Hepatocyte (in vitro differentiated cells): ENCODE results near the gene FOXP4. TPM values are rescaled to one million over a fixed set of nuclear protein-coding genes. Genes with fewer than 3 reads are reported as not detected.

Experiments
- DNase-seq: peaks from one replicate; pipeline ENCODE4 v3.0.0-alpha.2; 2016; ENCODE audit warnings: low spot score
- H2AFZ ChIP-seq: fragments of 200-600 bp; sonication (generic); 2 replicates; pipeline ENCODE4 v1.6.0; 2016; ENCODE audit warnings: antibody characterized with exemption, mild to moderate bottlenecking
- H3K27ac ChIP-seq: fragments of 200-600 bp; sonication (generic); 2 replicates; pipeline ENCODE4 v1.5.1; 2016; ENCODE audit warnings: mild to moderate bottlenecking
- H3K27me3 ChIP-seq: fragments of 200-600 bp; sonication (generic); 2 replicates; pipeline ENCODE4 v1.6.1; 2016
- H3K36me3 ChIP-seq: fragments of 200-600 bp; sonication (generic); replicated peaks from 2 replicates; pipeline ENCODE4 v1.5.1; 2016; ENCODE audit warnings: low read depth; ENCODE audit not compliant: insufficient read depth
- H3K4me1 ChIP-seq: fragments of 200-600 bp; sonication (generic); 2 replicates; pipeline ENCODE4 v1.5.1; 2016; ENCODE audit warnings: mild to moderate bottlenecking, moderate library complexity; ENCODE audit not compliant: insufficient read depth
- H3K4me2 ChIP-seq: fragments of 200-600 bp; sonication (generic); 2 replicates; pipeline ENCODE4 v1.6.0; 2016
- H3K4me3 ChIP-seq: fragments of 200-600 bp; sonication (generic); 2 replicates; pipeline ENCODE4 v1.5.1; 2016; ENCODE audit warnings: mild to moderate bottlenecking
- H3K79me2 ChIP-seq: fragments of 200-600 bp; sonication (generic); 2 replicates; pipeline ENCODE4 v1.6.0; 2017; ENCODE audit warnings: mild to moderate bottlenecking
- H3K9me2 ChIP-seq: fragments of 200-600 bp; sonication (generic); replicated peaks from 2 replicates; pipeline ENCODE4 v1.6.0; 2017; ENCODE audit warnings: mild to moderate bottlenecking; ENCODE audit not compliant: insufficient read depth
- H3K9me3 ChIP-seq: fragments of 200-600 bp; sonication (generic); 2 replicates; pipeline ENCODE4 v1.5.1; 2016; ENCODE audit warnings: low read depth, mild to moderate bottlenecking
- H4K20me1 ChIP-seq: fragments of 200-600 bp; sonication (generic); 2 replicates; pipeline ENCODE4 v1.6.0; 2016; ENCODE audit warnings: mild to moderate bottlenecking; ENCODE audit not compliant: insufficient read depth, poor library complexity, severe bottlenecking
- EZH2 ChIP-seq: fragments of 200-600 bp; sonication (generic); IDR thresholded peaks from 2 replicates; pipeline ENCODE4 v1.6.1; 2016; ENCODE audit warnings: antibody characterized with exemption, mild to moderate bottlenecking, borderline replicate concordance
- EZH2phosphoT487 ChIP-seq: fragments of 200-600 bp; sonication (generic); IDR thresholded peaks from one replicate; pipeline ENCODE4 v1.6.1; 2018; ENCODE audit warnings: antibody characterized with exemption, mild to moderate bottlenecking, low read depth, moderate library complexity; ENCODE audit not compliant: unreplicated experiment, severe bottlenecking
- WGBS: methylation state at CpG from one replicate; pipeline ENCODE4 v1.1.6; 2016; ENCODE audit warnings: low lambda C conversion rate; ENCODE audit errors: missing lambda C conversion rate; 5-methylcytosine and 5-hydroxymethylcytosine counted together
- polyA plus RNA-seq: library from polyadenylated mRNA; unstranded; fragments of >200 nt; fragmentation: Nextera tagmentation; extraction: Ambion mirVana; gene quantifications from 2 replicates; pipeline ENCODE4 v1.2.1, GENCODE V29; 2016
- total RNA-seq: library from RNA; depleted of rRNA; stranded (reverse); fragments of >200 nt; gene quantifications from 2 replicates; pipeline ENCODE4 v1.2.3, GENCODE V29; 2014
- TF ChIP-seq, protein P1 (sequence below): fragments of 200-600 bp; sonication (generic); IDR thresholded peaks from 2 replicates; pipeline ENCODE4 v1.5.1; 2016; ENCODE audit warnings: antibody characterized with exemption, mild to moderate bottlenecking; ENCODE audit not compliant: poor library complexity

FOXP4 gene
- total and polyA plus RNA-seq, 2 experiments from 2014 or later: 24.3 to 87.8 TPM

DNA sequence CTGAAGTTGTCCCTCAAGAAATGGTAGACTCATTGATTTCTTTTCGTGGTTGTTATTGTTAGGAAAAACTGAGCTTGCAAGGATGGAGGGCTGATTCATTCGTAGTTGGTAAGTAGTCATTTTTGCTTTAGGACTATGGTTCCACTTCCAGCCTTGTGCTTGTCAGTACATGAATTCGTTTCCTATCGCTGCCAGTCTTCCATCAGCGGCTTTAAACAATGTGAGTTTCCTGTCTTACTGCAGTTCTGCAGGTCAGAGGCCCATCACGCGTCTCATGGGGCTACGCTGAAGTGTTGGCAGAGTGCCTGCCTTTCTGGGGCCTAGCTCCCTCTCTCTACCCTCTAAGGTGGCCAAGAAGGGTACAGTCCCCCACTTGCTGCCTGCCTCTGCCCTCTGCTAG is 80.7 kb downstream of the FOXP4 start:
- H3K9me3 ChIP-seq: no peaks in the 10 kb centered on the region
- H3K36me3 ChIP-seq: no peaks in the 10 kb centered on the region
- no peak for DNase-seq

DNA sequence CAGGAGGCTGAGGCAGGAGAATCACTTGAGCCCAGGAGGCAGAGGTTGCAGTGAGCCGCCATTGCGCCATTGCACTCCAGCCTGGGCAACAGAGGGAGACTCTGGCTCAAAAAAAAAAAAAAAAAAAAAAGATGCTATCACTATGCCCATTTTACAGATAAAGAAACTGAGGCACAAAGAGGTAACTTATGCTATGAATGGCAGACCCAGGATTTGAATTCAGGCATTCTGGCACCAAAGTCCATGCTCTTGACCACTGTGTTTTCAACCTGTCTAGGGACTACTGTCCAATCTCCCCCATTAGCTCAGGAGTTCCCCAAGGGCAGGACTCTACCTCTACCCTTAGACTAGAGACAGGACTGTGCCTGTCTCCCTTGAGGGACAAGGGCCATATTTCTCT is 82.9 kb downstream of the FOXP4 start:
- Histone ChIP-seq H2AFZ (no peak overlapping the region), H4K20me1 (no peaks in the 10 kb centered on the region), H3K4me3 (no peak overlapping the region), H3K27me3 (no peaks in the 10 kb centered on the region), H3K4me2 (no peak overlapping the region), H3K4me1 (peaks cover 18% of the 10 kb centered on the region), H3K9me2 (no peaks in the 10 kb centered on the region), H3K27ac (no peak overlapping the region), H3K9me3 (no peaks in the 10 kb centered on the region), H3K36me3 (no peaks in the 10 kb centered on the region), H3K79me2 (no peaks in the 10 kb centered on the region)
- WGBS: 100% methylated on average over 2 of the region's 2 CpGs
- TF ChIP-seq EZH2: no peak
- no peak for TF ChIP-seq EZH2phosphoT487
- TF ChIP-seq, protein P1, sequence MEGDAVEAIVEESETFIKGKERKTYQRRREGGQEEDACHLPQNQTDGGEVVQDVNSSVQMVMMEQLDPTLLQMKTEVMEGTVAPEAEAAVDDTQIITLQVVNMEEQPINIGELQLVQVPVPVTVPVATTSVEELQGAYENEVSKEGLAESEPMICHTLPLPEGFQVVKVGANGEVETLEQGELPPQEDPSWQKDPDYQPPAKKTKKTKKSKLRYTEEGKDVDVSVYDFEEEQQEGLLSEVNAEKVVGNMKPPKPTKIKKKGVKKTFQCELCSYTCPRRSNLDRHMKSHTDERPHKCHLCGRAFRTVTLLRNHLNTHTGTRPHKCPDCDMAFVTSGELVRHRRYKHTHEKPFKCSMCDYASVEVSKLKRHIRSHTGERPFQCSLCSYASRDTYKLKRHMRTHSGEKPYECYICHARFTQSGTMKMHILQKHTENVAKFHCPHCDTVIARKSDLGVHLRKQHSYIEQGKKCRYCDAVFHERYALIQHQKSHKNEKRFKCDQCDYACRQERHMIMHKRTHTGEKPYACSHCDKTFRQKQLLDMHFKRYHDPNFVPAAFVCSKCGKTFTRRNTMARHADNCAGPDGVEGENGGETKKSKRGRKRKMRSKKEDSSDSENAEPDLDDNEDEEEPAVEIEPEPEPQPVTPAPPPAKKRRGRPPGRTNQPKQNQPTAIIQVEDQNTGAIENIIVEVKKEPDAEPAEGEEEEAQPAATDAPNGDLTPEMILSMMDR: no peak
- no peak for DNase-seq

More for the DNA sequence above, 80.7 kb downstream of the FOXP4 start:
- H3K9me2 ChIP-seq: no peaks in the 10 kb centered on the region
- no peaks in the 10 kb centered on the region for H4K20me1 ChIP-seq
- WGBS: 63% methylated on average over 8 of the region's 8 CpGs
- H2AFZ ChIP-seq: no peak overlapping the region
- H3K27ac ChIP-seq: peak overlapping the region; percentile 6
- TF ChIP-seq EZH2phosphoT487 (no peak), EZH2 (no peak)
- TF ChIP-seq, protein P1: no peak
- peaks cover 28% of the 10 kb centered on the region for H3K4me1 ChIP-seq
- no peak overlapping the region for H3K4me3 ChIP-seq
- H3K27me3 ChIP-seq: no peaks in the 10 kb centered on the region
- H3K4me2 ChIP-seq: no peak overlapping the region
- H3K79me2 ChIP-seq: no peaks in the 10 kb centered on the region

DNA sequence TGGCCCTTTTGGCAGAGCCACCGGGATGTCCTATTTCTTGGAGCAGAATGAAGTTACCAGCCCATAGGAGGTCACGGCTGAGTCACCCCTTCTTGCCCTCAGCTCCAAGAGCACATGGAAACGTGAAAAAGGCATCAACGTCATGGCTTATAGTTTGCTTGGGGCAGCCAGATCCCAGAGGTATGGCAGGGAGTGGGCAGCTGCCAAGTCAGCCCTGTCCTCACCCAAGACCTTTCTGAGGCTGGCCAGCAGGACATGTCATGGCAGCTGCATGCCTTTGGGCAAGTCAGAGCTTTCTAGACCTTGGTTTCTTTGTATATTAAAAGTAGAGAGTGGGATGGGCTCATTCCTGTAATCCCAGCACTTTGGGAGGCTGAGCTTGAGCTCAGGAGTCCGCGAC is 83.9 kb downstream of the FOXP4 start:
- Histone ChIP-seq H4K20me1 (no peaks in the 10 kb centered on the region), H3K9me3 (no peaks in the 10 kb centered on the region), H3K79me2 (no peaks in the 10 kb centered on the region), H3K27me3 (no peaks in the 10 kb centered on the region), H3K36me3 (no peaks in the 10 kb centered on the region), H3K27ac (no peak overlapping the region), H2AFZ (no peak overlapping the region), H3K9me2 (no peaks in the 10 kb centered on the region), H3K4me2 (no peak overlapping the region), H3K4me1 (peaks cover 25% of the 10 kb centered on the region), H3K4me3 (no peak overlapping the region)
- 96% methylated on average over 6 of the region's 6 CpGs for WGBS
- DNase-seq: no peak
- TF ChIP-seq, protein P1: no peak
- TF ChIP-seq EZH2phosphoT487: no peak
- TF ChIP-seq EZH2: no peak

DNA sequence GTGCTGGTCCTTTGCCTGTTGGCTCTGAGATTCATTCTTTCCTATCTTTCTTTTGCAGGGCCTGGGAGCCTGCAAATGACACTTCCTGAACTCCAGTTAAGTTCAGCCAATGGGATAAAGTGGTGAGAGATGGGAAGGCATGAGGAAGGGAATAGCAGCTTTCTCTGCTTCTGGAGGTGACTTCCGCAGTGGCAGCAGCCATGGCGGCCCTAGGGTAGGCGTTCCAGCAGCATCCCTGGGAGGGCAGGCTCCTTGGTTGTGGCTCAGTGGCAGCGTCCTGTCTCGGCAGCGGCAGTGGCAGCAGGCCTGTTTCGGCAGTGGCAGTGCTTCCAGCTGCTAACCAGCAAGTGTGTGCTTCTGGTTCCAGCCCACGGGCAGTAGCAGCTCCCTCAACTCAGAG is 84.8 kb downstream of the FOXP4 start:
- H3K9me2 ChIP-seq: no peaks in the 10 kb centered on the region
- WGBS: 81% methylated on average over 8 of the region's 8 CpGs
- H4K20me1 ChIP-seq: no peaks in the 10 kb centered on the region
- peaks cover 19% of the 10 kb centered on the region for H3K4me1 ChIP-seq
- H3K9me3 ChIP-seq: no peaks in the 10 kb centered on the region
- H3K4me2 ChIP-seq: no peak overlapping the region
- H3K27ac ChIP-seq: no peak overlapping the region
- H3K79me2 ChIP-seq: no peaks in the 10 kb centered on the region
- H3K36me3 ChIP-seq: no peaks in the 10 kb centered on the region
- H2AFZ ChIP-seq: no peak overlapping the region
- H3K4me3 ChIP-seq: no peak overlapping the region
- TF ChIP-seq EZH2phosphoT487 (no peak), EZH2 (no peak)
- TF ChIP-seq, protein P1: no peak
- H3K27me3 ChIP-seq: no peaks in the 10 kb centered on the region
- no peak for DNase-seq
